Myocyte (in vitro differentiated cells): ENCODE results near the gene HTRA3. TPM values are rescaled to one million over a fixed set of nuclear protein-coding genes. Genes with fewer than 3 reads are reported as not detected.

Experiments used
- DNase-seq: peaks from one replicate; pipeline ENCODE4 v3.0.0-alpha.2; 2012; ENCODE audit warnings: low read depth
- total RNA-seq: library from RNA; depleted of rRNA; stranded (reverse); fragments of >200 nt; gene quantifications from 2 replicates; pipeline ENCODE4 v1.2.3, GENCODE V29; 2014

The HTRA3 gene
- total RNA-seq, 1 donor from 2014 or later = 35.0 TPM

- DNase-seq = no peak
Observed at GRCh38 chr4:8245884-8246833, 23.4 kb upstream of the HTRA3 start.

GRCh38 chr4:8247047-8247930, 22.3 kb upstream of the HTRA3 start:
- no peak for DNase-seq

GRCh38 chr4:8248091-8248490, 21.5 kb upstream of the HTRA3 start:
- DNase-seq = no peak

- no peak for DNase-seq
Observed at GRCh38 chr4:8250227-8250626, 19.3 kb upstream of the HTRA3 start.

- no peak for DNase-seq
Observed at GRCh38 chr4:8250637-8251036, 18.9 kb upstream of the HTRA3 start.

- DNase-seq = no peak
Observed at GRCh38 chr4:8251110-8251883, 18.3 kb upstream of the HTRA3 start.

GRCh38 chr4:8252301-8253173, 17.0 kb upstream of the HTRA3 start:
- DNase-seq = no peak

GRCh38 chr4:8254076-8254475, 15.5 kb upstream of the HTRA3 start:
- DNase-seq = no peak

GRCh38 chr4:8255698-8256441, 13.7 kb upstream of the HTRA3 start:
- DNase-seq = peak; percentile 98

- no peak for DNase-seq
Observed at GRCh38 chr4:8257854-8258253, 11.7 kb upstream of the HTRA3 start.

GRCh38 chr4:8258552-8259212, 10.9 kb upstream of the HTRA3 start:
- peak; percentile 69 for DNase-seq

- DNase-seq = no peak
Observed at GRCh38 chr4:8259743-8260430, 9.7 kb upstream of the HTRA3 start.

GRCh38 chr4:8260656-8261111, 8.9 kb upstream of the HTRA3 start:
- DNase-seq = no peak

GRCh38 chr4:8261851-8262535, 7.6 kb upstream of the HTRA3 start:
- peak; percentile 90 for DNase-seq

- DNase-seq = no peak
Observed at GRCh38 chr4:8262637-8263322, 6.8 kb upstream of the HTRA3 start.

GRCh38 chr4:8263397-8263796, 6.2 kb upstream of the HTRA3 start:
- DNase-seq = no peak

- DNase-seq = no peak
Observed at GRCh38 chr4:8264106-8264505, 5.4 kb upstream of the HTRA3 start.
